RPMI7951 (cell line): ENCODE data around the gene TRAPPC12. TPM values are rescaled to one million over a fixed set of nuclear protein-coding genes. Genes with fewer than 3 reads are reported as not detected.
"Not testable (repeated sequence)": the region's sequence is repeated elsewhere in the genome, so short reads cannot be mapped to it uniquely, and the experiment has no call there.

ENCODE experiments used
- DNase-seq: peaks from one replicate; pipeline ENCODE4 v3.0.0-alpha.2; 2012; ENCODE audit warnings: low read depth
- total RNA-seq: library from RNA; depleted of rRNA; stranded (reverse); fragments of >200 nt; shearing (Covaris generic); gene quantifications from 2 replicates; pipeline ENCODE4 v1.2.3, GENCODE V29; 2014

Gene TRAPPC12
- total RNA-seq, 1 experiment from 2014 or later = 53.6 TPM

- not testable (repeated sequence) for DNase-seq
Measured at GRCh38 chr2:3369340-3370181, 9.9 kb upstream of the TRAPPC12 start.

- no peak for DNase-seq
Measured at GRCh38 chr2:3376821-3377220, 2.7 kb upstream of the TRAPPC12 start.

GRCh38 chr2:3377279-3377611, 2.2 kb upstream of the TRAPPC12 start:
- DNase-seq = peak; percentile 69

- DNase-seq = peak; percentile 99
Measured at GRCh38 chr2:3377612-3378432, 1.7 kb upstream of the TRAPPC12 start, which contains the start of gene EIPR1. Gene EIPR1 (minus strand): TSS chr2:3377818. CDS start chr2:3377689, 129 bp downstream.

- no peak for DNase-seq
Measured at GRCh38 chr2:3379339-3379646, 201 bp upstream of the TRAPPC12 start.

- DNase-seq = no peak
Measured at GRCh38 chr2:3386448-3386958, 7.0 kb downstream of the TRAPPC12 start.

- DNase-seq = no peak
Measured at GRCh38 chr2:3387011-3387410, 7.5 kb downstream of the TRAPPC12 start.

- DNase-seq = no peak
Measured at GRCh38 chr2:3387644-3388411, 8.3 kb downstream of the TRAPPC12 start.

GRCh38 chr2:3388412-3388738, 8.9 kb downstream of the TRAPPC12 start:
- DNase-seq = no peak

GRCh38 chr2:3389193-3389592, 9.7 kb downstream of the TRAPPC12 start:
- DNase-seq = no peak

GRCh38 chr2:3390041-3390440, 10.5 kb downstream of the TRAPPC12 start:
- DNase-seq = no peak

- no peak for DNase-seq
Measured at GRCh38 chr2:3392216-3392615, 12.7 kb downstream of the TRAPPC12 start.

GRCh38 chr2:3396920-3397559, 17.5 kb downstream of the TRAPPC12 start:
- no peak for DNase-seq

- DNase-seq = no peak
Measured at GRCh38 chr2:3398857-3399256, 19.4 kb downstream of the TRAPPC12 start.

- no peak for DNase-seq
Measured at GRCh38 chr2:3399381-3399780, 19.9 kb downstream of the TRAPPC12 start.

GRCh38 chr2:3399829-3400228, 20.3 kb downstream of the TRAPPC12 start:
- no peak for DNase-seq

- no peak for DNase-seq
Measured at GRCh38 chr2:3403587-3404334, 24.3 kb downstream of the TRAPPC12 start.

GRCh38 chr2:3404349-3404894, 24.9 kb downstream of the TRAPPC12 start:
- no peak for DNase-seq

- DNase-seq = no peak
Measured at GRCh38 chr2:3405307-3405706, 25.8 kb downstream of the TRAPPC12 start.

- DNase-seq = no peak
Measured at GRCh38 chr2:3405876-3406275, 26.4 kb downstream of the TRAPPC12 start.

GRCh38 chr2:3406501-3406900, 27.0 kb downstream of the TRAPPC12 start:
- DNase-seq = no peak
